ENCODE data around the gene RMDN2.
"Not testable (repeated sequence)": the region's sequence is repeated elsewhere in the genome, so short reads cannot be mapped to it uniquely, and the experiment has no call there.

RMDN2 gene

DNA sequence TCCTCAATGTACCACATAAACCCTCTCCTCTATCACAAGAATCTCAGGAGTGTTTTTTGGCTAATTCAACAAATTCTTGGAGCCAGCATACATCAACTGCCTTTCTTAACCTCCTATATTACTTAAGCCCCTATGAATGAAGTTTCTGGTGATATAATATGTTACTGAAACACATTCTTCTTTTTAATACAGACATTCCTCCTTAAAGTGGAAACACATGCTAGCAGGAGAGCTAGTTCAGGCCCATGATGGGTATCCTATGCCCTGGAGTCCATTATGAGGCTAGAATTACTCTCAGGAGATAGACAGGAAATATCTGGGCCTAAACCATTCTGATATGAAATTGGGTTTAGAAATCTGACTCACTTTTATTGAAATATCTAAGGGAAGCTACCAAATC lies 26.6 kb upstream of the RMDN2 start:
- no peak for DNase-seq (ENCODE audit: low read depth in 2 of 2)

- DNase-seq (ENCODE audit: low read depth in 2 of 2), result no peak
Observed at GRCh38 chr2:37902991-37903390, 22.1 kb upstream of the RMDN2 start.

GRCh38 chr2:37904425-37904824 lies 20.7 kb upstream of the RMDN2 start:
- DNase-seq (ENCODE audit: low read depth in 2 of 2), result no peak

DNA sequence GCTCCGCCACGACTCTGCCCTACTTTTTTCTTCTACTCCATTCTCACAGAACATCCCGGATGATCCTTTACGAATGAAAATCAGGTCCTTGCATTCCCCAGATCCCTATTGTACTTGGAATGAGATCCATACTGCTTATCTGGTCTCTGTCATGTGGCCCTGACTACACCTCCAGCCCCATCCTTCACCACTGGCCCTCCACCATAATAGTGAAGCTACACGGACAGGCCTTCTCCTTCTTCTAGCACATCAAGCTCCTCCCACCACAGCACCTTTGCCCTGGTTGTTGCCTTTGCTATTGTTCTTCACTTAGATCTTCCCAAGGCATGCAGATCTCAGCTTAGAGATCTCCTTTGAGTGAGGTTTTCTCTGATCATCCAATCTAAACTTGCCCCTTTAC lies 20.1 kb upstream of the RMDN2 start:
- DNase-seq (ENCODE audit: low read depth in 2 of 2), result no peak

DNA sequence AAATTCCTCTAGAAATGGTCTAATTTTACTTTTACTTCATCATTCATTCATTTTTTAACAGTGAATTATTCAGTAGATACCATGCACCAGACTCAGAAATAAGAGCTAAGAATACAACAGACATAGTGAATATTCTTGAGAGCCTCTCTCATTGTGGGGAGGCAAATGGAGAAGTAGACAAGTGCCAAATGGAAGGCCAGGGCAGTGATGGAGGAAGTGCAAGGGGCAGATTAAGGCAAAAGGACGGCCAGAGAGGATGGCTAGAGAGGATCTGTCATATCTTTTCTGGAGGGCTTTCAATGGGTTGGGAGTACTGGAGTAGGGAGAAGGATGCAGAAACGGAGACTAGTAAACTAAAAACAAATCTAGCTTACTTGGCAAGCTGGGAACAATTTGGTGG lies 19.0 kb upstream of the RMDN2 start:
- DNase-seq (ENCODE audit: low read depth in 2 of 2), result no peak

GRCh38 chr2:37907501-37908225 lies 17.4 kb upstream of the RMDN2 start:
- no peak for DNase-seq (ENCODE audit: low read depth in 2 of 2)

- DNase-seq (ENCODE audit: low read depth in 2 of 2), result no peak
Observed at GRCh38 chr2:37911296-37911873, 13.7 kb upstream of the RMDN2 start.

DNA sequence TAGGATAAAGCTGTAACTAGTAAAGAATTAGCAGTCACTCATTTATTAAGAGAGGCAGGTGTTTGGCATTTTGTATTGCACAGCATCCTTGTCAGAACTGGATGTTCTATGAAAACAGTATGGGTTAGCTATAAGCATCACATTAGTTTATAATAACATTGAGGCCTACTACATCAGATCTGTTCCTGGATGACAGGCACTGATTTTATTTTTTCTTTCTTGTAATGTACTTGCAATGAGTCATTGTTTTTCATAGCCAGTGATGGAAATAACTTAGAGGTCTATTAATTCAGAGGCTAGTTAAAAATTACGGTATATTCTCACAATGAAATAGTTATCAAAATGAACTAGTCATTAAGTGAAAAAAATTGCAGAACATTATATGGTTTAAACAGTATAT lies 13.0 kb upstream of the RMDN2 start:
- no peak for DNase-seq (ENCODE audit: low read depth in 2 of 2)

- DNase-seq (ENCODE audit: low read depth in 2 of 2), result no peak
Observed at GRCh38 chr2:37912616-37913015, 12.5 kb upstream of the RMDN2 start.

DNA sequence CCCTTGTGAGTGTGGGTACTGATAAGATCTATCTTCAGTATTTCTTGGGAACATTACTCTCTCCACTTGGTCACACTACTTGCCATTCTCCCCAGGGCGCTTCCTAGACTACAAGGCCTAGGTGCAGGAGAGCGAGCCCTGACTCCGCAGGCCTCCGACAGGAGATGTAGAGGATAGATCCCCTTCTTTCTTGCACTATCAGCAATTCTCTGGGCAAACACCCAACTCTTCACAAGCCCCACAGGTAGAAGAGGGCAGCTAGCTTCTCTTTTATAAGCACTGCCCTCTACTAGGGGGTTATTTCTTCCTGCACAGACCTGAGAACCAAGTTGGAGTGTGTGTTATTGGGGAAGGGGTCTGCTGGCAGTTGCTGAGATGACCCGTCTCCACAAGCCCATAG lies 10.7 kb upstream of the RMDN2 start:
- no peak for DNase-seq (ENCODE audit: low read depth in 2 of 2)

DNA sequence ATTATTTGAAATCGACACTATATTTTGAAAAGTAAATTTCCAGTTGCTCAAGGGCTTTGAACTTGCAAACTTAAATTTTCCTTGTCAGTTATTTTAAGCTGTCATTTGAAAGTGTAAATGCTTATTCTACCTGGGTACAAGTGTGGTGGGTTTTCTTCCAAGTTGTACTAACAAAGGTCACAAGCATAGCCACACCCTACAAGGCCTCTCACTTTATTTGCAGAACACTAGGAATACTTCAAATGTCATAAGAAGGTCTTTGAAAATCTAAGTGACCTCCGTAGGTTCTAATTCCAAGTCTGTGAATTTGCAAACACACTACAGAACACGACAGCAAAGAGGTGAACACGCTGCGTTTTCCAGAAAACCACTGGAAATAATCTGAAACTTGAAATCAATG lies 9.3 kb upstream of the RMDN2 start:
- DNase-seq (ENCODE audit: low read depth in 2 of 2), result no peak

DNA sequence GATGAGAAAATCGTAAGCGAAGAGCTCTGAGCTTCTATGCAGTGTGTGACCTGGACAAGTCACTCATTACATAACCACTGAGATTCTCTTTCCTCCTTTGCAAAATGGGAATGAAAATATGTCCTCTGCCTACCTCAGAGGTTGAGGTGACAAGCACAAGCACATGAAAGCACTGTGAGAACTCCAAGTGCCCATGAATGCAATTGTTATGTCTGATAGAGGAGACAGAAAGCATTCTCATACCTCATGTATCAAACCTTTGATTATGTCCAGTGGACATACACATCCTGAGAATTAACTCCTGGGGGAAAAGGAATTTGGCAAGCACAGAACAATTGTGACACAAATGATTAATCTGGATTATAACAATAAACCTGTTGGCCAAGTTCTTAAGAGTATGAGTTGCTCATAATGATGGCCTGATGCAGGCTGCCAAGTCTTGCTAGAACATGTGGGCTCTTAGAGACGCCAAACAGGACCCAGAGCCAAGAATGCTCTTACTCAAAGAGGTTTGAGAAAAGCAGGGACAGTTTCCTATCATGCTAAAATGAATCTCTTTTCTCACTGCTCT lies 8.5 kb upstream of the RMDN2 start:
- no peak for DNase-seq (ENCODE audit: low read depth in 2 of 2)

DNA sequence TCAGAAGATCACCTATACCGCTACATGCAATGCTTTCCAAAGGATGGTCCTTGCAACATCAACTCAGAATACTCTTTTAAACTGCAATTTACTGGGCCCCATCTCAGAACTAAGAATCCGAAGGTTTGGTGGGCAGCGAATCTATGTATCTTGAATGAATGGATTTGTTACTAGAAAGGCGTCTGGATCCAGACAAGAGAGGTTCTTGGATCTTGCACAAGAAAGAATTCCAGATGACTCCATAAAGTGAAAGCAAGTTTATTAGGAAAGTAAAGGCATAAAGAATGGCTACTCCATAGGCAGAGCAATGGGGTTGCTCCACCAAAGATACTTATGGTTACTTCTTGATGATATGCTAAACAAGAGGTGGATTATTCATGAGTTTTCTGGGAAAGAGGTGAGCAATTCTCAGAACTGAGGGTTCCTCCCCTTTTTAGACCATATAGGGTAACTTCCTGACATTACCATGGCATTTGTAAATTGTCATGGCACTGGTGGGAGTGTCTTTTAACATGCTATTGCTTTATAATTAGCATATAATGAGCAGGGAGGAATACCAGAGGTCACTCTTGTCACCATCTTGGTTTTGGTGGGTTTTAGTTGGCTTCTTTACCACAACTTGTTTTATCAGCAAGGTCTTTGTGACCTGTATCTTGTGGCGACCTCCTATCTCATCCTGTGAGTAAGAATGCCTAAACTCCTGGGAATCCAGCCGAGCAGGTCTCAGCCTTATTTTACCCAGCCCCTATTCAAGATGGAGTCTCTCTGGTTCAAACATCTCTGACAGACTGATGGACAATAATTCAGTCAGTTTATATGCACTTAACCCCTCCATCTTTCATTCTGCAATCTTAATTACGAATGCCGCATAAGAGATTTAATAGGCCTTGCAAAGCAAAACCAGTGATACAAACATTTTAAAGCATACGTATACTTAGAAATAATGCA lies 7.5 kb upstream of the RMDN2 start:
- no peak for DNase-seq (ENCODE audit: low read depth in 2 of 2)

GRCh38 chr2:37918742-37919186 lies 6.3 kb upstream of the RMDN2 start:
- no peak for DNase-seq (ENCODE audit: low read depth in 2 of 2)

DNA sequence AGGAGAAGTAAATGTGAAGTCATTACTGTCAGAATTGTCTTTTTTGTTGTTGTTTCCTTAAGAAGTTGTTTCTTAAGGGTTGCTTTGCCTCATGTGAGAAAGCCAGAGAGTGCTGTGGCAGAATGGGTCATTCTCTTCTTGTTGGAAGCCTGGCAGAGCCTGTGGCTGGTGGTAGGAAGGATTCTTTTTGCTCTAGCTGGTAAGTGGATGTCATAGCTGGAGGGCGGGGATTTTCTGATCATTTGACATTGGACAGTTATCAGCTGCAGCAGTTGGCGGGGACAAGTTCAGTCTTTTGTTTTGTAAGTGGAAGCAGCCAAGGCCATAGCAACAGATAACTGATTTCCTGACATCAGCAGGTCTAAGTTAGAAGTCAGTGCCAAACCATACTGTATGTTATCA lies 5.5 kb upstream of the RMDN2 start:
- no peak for DNase-seq (ENCODE audit: low read depth in 2 of 2)

- DNase-seq (ENCODE audit: low read depth in 2 of 2), result no peak
Observed at GRCh38 chr2:37920570-37920969, 4.5 kb upstream of the RMDN2 start.

- no peak for DNase-seq (ENCODE audit: low read depth in 2 of 2)
Observed at GRCh38 chr2:37921781-37922180, 3.3 kb upstream of the RMDN2 start.

- DNase-seq (ENCODE audit: low read depth in 2 of 2), result no peak
Observed at GRCh38 chr2:37923308-37924055, 1.6 kb upstream of the RMDN2 start.

GRCh38 chr2:37926635-37927034 lies 1.5 kb downstream of the RMDN2 start:
- DNase-seq (ENCODE audit: low read depth in 2 of 2), result no peak

DNA sequence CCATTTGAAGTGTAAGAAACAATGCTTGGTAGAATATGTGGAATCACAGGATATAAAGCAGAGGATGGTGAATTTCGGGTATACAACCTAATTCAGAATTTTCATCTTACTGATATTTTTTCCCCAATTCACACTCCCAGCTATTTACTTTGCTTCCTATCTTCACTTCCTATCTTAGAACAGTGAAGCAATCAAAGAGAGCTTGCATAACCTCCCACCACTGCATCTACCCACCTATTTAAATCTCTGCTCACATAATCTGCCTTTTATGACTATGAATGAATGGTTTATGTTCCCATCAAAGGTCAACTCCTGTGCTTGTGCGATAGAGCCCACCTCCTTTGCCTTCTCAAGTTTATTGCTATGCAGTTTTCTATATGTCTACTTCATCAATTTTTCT lies 3.3 kb downstream of the RMDN2 start:
- no peak for DNase-seq (ENCODE audit: low read depth in 2 of 2)

DNA sequence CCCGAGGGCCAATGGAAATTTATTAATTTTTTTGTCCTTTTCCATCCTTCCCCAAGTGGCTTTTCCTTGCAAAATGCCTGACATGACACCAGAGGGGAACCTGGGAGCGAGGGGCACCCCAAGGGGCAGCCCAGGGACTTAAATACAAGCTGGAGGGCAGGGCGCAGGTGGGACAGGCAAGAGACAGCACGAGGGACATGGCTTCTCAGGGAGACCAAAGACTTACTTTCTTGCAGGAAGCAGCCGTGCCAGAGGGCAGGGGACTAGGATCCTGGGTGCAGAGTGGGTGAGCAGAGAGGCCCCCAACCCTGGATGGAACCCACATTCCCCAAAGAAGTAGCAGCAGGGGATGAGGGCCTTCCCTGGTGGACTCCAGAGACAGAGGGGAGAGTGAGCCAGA lies 5.3 kb downstream of the RMDN2 start:
- not testable (repeated sequence) for DNase-seq (ENCODE audit: low read depth in 2 of 2)

- not testable (repeated sequence) for DNase-seq (ENCODE audit: low read depth in 2 of 2)
Observed at GRCh38 chr2:37932873-37933272, 7.8 kb downstream of the RMDN2 start.
